Activated CD4-positive, CD25-positive, alpha-beta regulatory T cell treated with anti-CD3 and anti-CD28 coated beads, Interleukin-2, amount 50 U/mL, for 24 hours (primary cell): ENCODE results near the gene MAD1L1.

Source experiments
- ATAC-seq, 2 donors: fragments of 150-1000 bp; cut with Tn5 transposase; one replicate each; pipeline ENCODE4 v1.10.0; 2021; ENCODE audit warnings: mild to moderate bottlenecking in 1 of 2, moderate library complexity in 1 of 2

Gene MAD1L1

DNA sequence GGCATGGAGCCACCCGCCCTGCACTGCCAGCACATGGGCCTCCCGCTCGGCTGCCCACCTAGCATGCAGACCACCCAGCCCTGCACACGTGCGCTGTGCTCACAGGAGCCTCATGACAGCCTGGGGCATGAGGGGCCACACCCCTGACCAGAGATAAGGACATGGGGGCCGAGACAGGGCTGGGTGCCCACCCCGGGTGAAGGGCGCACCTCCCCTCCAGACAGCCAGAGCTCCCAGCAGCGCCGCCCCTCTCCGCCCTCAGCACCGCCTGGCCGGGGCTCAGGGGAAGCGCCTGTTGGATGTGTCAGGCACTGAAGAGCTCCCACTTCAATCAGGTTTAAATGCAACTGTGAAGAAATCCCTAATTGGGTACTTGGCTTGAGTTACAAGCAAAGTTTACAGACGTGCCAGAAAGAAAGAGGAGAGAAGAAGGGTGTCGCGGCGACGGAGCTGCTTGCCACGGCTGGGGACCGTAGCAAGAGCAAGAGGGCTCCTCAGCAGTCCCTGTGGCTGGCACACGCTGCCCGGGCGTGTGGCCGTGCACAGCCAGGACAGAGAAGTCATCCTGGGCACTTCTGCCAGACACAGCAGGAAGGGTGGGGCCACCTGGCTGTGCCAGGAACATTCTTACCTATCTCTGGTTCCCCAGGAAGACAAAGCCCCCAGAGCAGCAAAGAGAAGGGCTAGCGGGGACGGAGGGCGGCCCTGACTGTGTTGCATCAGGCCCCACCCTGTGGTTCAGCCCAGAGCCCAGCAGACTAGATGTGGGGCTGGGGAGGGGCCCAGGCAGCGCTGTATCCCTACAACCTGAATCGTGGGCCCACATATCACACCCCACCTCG, 315.3 kb downstream of the MAD1L1 start:
- ATAC-seq, result no peak

GRCh38 chr7:1916601-1916970, 316.2 kb downstream of the MAD1L1 start:
- ATAC-seq, result no peak

- no peak for ATAC-seq
These were observed 316.7 kb downstream of the MAD1L1 start for GRCh38 chr7:1915956-1916600.

- no peak for ATAC-seq
These were observed 317.4 kb downstream of the MAD1L1 start for GRCh38 chr7:1915326-1915725.

DNA sequence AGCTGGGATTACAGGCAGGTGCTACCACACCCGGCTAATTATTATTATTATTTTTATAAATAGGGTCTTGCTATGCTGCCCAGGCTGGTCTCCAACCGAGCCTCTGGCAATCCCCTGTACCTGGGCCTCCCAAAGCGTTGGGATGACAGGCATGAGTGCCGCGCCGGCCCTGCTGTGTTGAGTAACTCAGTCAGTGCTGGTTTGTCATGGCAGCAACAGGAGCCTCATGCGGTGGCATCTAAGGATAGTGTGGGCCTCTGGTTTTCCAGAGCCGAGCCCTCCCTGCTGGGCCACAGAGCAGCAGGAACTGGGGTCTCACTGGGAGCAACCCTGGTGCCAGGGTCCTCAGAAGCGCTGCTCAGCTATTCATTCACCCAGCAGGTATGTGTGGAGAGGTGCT, 318.0 kb downstream of the MAD1L1 start:
- ATAC-seq, result no peak

DNA sequence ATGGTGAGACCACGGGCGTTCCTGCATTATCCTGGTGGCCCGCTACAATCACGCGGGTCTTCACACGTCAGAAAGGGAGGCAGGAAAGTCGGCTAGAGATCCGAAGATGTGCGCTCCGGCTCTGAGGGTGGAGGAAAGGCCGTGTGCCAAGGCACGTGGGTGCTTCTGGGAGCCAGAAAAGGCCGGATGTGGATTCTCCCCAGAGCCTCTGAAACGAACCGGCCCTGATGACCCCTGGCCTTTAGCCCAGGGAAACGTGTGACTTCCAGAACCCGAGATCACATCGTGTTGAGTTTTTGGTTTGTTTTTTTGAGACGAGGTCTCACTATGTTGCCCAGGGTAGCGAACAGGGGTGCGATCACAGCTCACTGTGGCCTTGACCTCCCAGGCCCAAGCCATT, 318.4 kb downstream of the MAD1L1 start:
- no peak for ATAC-seq

DNA sequence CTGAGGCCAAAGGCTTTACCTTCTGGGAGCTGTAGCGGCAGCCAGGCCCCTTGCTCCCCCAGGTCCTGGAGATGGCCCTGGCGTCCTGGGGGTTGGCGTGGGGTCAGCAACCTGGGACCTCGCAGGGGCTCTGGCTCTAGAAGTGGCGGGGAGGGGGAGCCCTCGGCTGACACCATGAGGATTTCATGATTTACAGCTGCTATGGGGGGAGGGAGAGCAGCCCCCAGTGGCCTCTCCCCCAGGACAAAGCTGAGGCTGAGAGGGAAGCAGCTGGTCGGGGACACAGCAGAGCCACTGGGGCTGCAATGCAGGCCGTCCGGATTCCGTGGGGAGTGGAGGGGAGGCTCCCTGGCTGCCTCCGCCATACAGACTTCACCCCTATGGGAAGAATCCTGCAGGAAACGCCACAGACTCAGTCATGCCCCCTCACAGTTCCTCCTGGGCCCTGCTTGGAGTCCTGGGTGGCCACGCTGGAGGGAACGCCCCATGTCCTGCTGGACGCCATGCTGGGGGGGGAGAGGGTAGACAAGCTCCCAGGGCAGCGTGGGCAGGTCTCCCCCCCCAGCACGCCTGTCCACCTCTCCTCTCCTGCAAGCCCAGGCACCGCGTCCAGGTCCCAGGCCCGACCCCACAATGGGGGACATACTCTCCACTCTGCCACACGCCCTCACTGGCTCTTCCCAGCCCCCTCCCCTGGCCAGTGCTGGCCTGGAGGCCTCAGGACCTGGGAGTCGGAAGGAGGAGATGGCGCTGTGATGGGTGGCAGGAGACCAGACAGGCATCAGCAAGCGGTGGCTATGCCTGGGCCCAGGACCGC, 319.1 kb downstream of the MAD1L1 start:
- no peak for ATAC-seq

DNA sequence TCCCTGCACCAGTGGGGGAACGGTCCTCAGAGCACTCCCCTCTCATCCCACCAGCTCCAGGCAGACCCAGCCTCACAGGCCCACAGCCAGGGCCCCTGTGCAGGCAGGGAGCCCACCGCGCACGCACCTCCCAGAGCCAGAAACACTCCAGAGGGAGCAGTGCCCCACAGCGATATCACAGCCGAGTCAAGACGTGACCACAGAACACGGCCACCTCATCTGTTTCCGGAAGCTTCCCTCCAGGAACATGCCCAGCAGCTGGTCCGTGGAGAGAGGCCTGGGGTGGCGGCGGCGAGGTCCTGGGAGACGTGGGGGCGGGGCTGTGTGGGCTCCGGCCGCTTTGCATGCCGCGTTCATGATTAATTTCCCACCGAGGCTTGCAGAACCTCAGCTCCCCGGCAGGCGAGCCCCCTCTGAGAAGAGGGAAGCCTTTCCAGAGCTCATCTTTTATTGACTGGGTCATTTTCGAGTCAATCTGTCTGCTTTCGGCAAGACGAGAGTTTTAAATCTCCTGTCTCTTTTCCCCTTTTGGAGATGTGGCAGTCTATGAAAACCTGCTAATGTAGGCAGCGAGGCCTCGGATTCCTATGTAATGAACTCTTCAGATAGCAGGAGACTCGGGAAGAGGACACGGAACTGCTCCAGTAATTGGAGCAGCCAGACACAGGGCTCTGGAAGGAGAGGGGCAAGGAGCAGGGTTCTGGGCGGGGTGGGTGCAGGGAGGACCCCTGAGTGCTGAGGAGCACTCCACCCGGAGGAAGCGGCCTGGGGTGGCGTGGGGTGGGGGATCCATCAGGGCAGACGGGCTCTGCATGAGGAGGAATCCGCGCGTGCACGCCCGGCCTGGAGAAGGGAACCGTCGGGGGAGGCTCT, 319.9 kb downstream of the MAD1L1 start:
- no peak for ATAC-seq

GRCh38 chr7:1911571-1911970, 321.2 kb downstream of the MAD1L1 start:
- no peak for ATAC-seq

- ATAC-seq, result no peak
These were observed 321.9 kb downstream of the MAD1L1 start for GRCh38 chr7:1910827-1911226.

- no peak for ATAC-seq
These were observed 322.6 kb downstream of the MAD1L1 start for GRCh38 chr7:1910081-1910685.

DNA sequence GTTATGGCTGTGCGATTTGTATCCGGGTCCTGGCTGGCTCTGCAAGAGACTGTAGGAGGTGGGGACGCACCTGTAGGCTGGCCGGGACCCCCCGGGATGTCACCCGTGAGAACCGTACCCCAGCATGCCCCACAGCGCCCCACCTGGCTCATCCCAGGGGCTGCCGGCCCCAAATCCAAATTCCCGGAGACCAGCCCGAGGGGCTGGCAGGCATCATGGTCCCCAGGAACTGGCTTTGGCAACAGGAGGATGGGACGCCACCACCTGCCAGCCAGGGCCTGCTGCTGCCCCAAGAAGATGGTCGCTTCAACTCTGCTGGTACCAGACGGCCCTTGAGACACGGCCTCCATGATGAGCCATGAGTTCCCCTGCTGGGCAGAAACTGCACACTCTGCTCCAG, 323.3 kb downstream of the MAD1L1 start:
- ATAC-seq, result no peak

- no peak for ATAC-seq
These were observed 323.8 kb downstream of the MAD1L1 start for GRCh38 chr7:1908823-1909420.

- ATAC-seq, result no peak
These were observed 324.9 kb downstream of the MAD1L1 start for GRCh38 chr7:1907751-1908365.

DNA sequence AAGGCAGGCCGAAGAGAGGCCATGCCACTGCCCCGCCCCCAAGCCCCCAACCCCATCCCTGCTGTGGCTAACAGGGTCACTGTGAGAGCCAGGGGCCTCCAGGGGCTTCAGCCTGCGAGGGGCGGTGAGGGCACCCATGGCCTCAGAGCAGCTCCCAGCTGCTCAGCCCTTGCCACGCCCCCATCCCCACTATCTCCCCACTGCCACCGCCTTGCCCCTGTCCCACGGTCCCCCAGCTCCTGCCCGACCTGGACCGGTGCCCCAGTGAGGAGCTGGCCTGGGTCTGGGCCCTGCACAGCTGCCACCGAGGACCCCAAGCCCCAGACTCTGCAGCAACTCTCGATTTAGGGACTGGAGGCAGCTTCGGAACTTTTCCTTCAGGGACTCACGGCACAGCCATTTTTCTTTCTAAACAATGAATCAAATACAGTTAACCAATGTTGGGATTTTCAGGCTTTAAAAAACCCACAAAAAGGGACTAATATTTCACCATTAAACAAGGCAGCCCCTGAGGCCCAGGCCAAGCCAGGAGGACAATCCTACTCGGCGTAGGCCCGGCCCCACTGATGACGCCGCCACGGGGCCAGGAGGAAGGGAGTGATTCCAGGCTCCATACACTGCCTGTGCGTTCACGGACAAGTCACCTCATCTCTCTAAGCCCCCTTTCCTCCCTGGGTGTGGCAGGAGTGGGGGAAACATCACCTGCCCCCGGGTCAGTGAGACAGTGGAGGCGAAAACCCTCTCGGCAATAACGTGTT, 325.6 kb downstream of the MAD1L1 start:
- no peak for ATAC-seq

- ATAC-seq, result no peak
These were observed 326.5 kb downstream of the MAD1L1 start for GRCh38 chr7:1906087-1906830.

DNA sequence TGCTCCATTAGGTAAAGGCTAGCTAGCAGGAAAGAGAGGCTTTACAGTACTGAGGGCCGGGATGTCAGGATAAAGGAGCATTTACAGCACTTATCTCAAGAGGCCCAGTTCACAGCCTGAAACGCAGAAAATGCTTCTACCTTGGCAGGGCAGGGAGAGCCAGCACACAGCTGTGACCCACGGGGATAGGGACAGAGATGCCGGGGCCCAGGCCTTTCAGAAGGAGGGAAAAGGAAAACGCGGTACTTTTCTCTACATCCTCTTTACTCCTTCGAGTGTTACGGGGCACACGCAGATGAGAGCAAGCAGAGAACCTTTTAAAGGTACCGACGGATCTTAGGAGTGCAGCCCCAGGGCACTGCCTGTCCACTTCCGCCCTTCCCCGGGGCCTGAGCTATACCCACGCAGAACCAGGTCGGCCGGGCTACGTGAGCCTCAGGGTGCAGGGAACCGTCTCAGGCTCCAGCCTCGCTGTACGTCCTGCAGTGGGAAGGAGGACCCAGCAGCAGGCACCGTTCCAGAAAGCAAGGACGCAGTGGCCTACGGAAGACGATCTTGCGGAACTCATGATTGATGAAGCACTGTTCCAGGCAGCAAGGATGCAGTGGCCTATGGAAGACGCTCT, 330.4 kb downstream of the MAD1L1 start:
- no peak for ATAC-seq

DNA sequence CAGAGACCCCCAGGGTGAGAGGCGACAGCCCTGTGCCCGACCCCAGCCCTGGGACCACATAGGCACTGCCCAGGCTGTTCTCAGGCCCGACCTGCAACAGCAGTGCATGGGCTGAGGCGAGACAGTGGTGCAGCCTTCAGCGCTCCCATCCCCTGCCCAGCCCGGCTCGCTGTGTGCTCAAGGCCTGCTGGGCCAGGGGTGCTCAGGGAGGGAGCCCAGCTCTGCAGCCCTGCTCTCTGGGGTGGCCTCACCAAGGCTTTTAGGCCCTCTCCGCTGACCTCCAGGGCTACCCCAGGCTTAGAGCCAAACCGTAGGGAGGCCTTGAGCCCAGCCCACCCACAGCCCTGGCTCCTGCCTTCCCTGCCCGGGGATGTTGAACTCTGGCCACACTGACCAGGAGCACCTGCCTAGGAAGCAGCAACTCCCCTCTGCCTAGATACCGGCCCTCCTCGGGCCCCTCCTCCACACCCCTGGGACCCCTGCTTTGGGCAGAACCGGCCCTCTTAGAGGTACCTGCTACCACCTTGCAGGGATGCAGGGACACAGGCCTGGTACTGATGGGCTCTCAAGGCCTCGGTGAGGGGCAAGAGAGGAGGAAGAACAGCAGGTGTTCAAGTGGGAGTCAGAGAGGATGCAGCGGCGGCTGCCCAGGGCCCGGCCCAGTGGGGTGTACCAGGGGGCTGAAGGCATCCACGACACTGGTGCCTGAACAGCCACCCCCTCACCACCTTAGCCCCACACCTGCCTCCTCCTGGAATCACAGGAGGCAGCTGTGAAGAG, 331.1 kb downstream of the MAD1L1 start:
- no peak for ATAC-seq
